ENCODE results near the gene EVI5L.

Gene EVI5L

GRCh38 chr19:7874897-7875273, 44.9 kb downstream of the EVI5L start:
- H3K4me1 ChIP-seq (ENCODE audit: control insufficient read depth, insufficient read depth, low read length): peaks cover 20% of the 10 kb centered on the region
- no peak overlapping the region for H3K27ac ChIP-seq (ENCODE audit: low read length)
- peaks cover 18 to 28% of the 10 kb centered on the region in 2 donors for H3K27me3 ChIP-seq (ENCODE audit: control insufficient read depth in 1 of 2, insufficient read depth in 2 of 2, low read length in 2 of 2)
- H3K9ac ChIP-seq (ENCODE audit: low read length in 2 of 2): no peak overlapping the region
- H3K4me3 ChIP-seq (ENCODE audit: low read length in 2 of 2): no peak overlapping the region
- H3K9me3 ChIP-seq (ENCODE audit: control insufficient read depth in 2 of 2, low read length in 2 of 2): no peaks in the 10 kb centered on the region
- H3K36me3 ChIP-seq (ENCODE audit: control insufficient read depth in 2 of 2, insufficient read depth in 2 of 2, low read length in 2 of 2): no peaks in the 10 kb centered on the region

DNA sequence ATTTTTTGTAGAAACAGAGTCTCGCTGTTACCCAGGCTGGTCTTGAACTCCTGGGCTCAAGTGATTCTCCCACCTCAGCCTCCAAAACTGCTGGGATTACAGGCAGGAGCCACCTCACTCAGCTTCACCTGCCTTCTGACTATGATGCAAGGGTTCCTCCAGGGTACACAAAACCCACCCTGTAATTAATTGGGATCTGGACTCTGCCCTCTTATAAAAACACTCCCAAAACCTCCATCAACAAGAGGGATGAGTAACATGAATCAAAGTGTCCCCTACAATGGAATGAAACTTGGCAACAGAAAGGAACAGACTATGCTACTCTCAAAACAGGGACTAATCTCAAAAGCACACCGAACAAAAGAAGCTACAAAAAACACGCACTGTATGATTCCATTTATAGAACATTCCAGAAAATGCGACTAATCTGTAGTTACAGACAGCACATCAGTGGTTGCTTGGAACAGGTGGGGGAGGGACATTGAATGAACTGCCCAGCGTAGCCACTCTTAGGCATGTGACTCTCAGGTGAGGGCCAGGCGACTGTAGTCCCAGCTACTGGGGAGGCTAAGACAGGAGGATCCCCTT, 47.3 kb downstream of the EVI5L start:
- no peak overlapping the region for H3K27ac ChIP-seq (ENCODE audit: low read length)
- H3K4me1 ChIP-seq (ENCODE audit: control insufficient read depth, insufficient read depth, low read length): peaks cover 8% of the 10 kb centered on the region
- no peaks in the 10 kb centered on the region for H3K36me3 ChIP-seq (ENCODE audit: control insufficient read depth in 2 of 2, insufficient read depth in 2 of 2, low read length in 2 of 2)
- H3K27me3 ChIP-seq (ENCODE audit: control insufficient read depth in 1 of 2, insufficient read depth in 2 of 2, low read length in 2 of 2): peaks cover 18 to 25% of the 10 kb centered on the region in 2 donors
- no peak overlapping the region for H3K4me3 ChIP-seq (ENCODE audit: low read length in 2 of 2)
- no peak overlapping the region for H3K9ac ChIP-seq (ENCODE audit: low read length in 2 of 2)
- peaks cover 0 to 3% of the 10 kb centered on the region in 2 donors for H3K9me3 ChIP-seq (ENCODE audit: control insufficient read depth in 2 of 2, low read length in 2 of 2)

- H3K9me3 ChIP-seq (ENCODE audit: control insufficient read depth in 2 of 2, low read length in 2 of 2): peaks cover 0 to 3% of the 10 kb centered on the region in 2 donors
- peaks cover 7 to 8% of the 10 kb centered on the region in 2 donors for H3K27me3 ChIP-seq (ENCODE audit: control insufficient read depth in 1 of 2, insufficient read depth in 2 of 2, low read length in 2 of 2)
- no peaks in the 10 kb centered on the region for H3K4me1 ChIP-seq (ENCODE audit: control insufficient read depth, insufficient read depth, low read length)
- no peak overlapping the region for H3K27ac ChIP-seq (ENCODE audit: low read length)
- H3K36me3 ChIP-seq (ENCODE audit: control insufficient read depth in 2 of 2, insufficient read depth in 2 of 2, low read length in 2 of 2): no peaks in the 10 kb centered on the region
- H3K4me3 ChIP-seq (ENCODE audit: low read length in 2 of 2): no peak overlapping the region
- H3K9ac ChIP-seq (ENCODE audit: low read length in 2 of 2): no peak overlapping the region
Observed at GRCh38 chr19:7879111-7879807, 49.2 kb downstream of the EVI5L start.

- Histone ChIP-seq H3K36me3 (ENCODE audit: control insufficient read depth in 2 of 2, insufficient read depth in 2 of 2, low read length in 2 of 2) (no peaks in the 10 kb centered on the region), H3K4me1 (ENCODE audit: control insufficient read depth, insufficient read depth, low read length) (no peaks in the 10 kb centered on the region), H3K4me3 (ENCODE audit: low read length in 2 of 2) (no peak overlapping the region), H3K9ac (ENCODE audit: low read length in 2 of 2) (no peak overlapping the region), H3K27me3 (ENCODE audit: control insufficient read depth in 1 of 2, insufficient read depth in 2 of 2, low read length in 2 of 2) (peaks cover 3% of the 10 kb centered on the region in 2 donors), H3K9me3 (ENCODE audit: control insufficient read depth in 2 of 2, low read length in 2 of 2) (peaks cover 0 to 3% of the 10 kb centered on the region in 2 donors), H3K27ac (ENCODE audit: low read length) (no peak overlapping the region)
Observed at GRCh38 chr19:7879836-7880235, 49.8 kb downstream of the EVI5L start.

DNA sequence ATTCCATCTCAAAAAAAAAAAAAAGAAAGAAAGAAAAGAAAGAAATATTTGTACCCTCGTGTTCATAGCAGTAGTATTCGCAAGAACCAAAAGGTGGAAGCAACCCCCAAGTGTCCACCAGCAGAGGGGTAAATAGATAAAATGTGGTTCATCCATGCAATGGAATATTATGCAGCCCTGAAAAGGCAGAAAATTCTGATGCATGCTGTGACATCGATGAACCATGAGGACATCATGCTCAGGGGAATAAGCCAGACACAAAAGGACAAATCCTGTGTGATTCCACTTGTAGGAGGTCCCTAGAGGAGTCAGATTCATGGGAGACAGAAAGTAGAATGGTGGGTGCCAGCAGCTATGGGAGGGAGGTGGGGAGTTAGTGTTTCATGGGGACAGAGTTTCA, 51.9 kb downstream of the EVI5L start:
- Histone ChIP-seq H3K4me1 (ENCODE audit: control insufficient read depth, insufficient read depth, low read length) (no peaks in the 10 kb centered on the region), H3K27ac (ENCODE audit: low read length) (no peak overlapping the region), H3K9ac (ENCODE audit: low read length in 2 of 2) (no peak overlapping the region), H3K36me3 (ENCODE audit: control insufficient read depth in 2 of 2, insufficient read depth in 2 of 2, low read length in 2 of 2) (no peaks in the 10 kb centered on the region), H3K27me3 (ENCODE audit: control insufficient read depth in 1 of 2, insufficient read depth in 2 of 2, low read length in 2 of 2) (no peaks in the 10 kb centered on the region), H3K9me3 (ENCODE audit: control insufficient read depth in 2 of 2, low read length in 2 of 2) (peaks cover 0 to 3% of the 10 kb centered on the region in 2 donors), H3K4me3 (ENCODE audit: low read length in 2 of 2) (no peak overlapping the region)

- Histone ChIP-seq H3K36me3 (ENCODE audit: control insufficient read depth in 2 of 2, insufficient read depth in 2 of 2, low read length in 2 of 2) (no peaks in the 10 kb centered on the region), H3K27me3 (ENCODE audit: control insufficient read depth in 1 of 2, insufficient read depth in 2 of 2, low read length in 2 of 2) (peaks cover 4 to 5% of the 10 kb centered on the region in 2 donors), H3K9ac (ENCODE audit: low read length in 2 of 2) (no peak overlapping the region), H3K4me3 (ENCODE audit: low read length in 2 of 2) (no peak overlapping the region), H3K27ac (ENCODE audit: low read length) (no peak overlapping the region), H3K4me1 (ENCODE audit: control insufficient read depth, insufficient read depth, low read length) (no peaks in the 10 kb centered on the region), H3K9me3 (ENCODE audit: control insufficient read depth in 2 of 2, low read length in 2 of 2) (peaks cover 0 to 3% of the 10 kb centered on the region in 2 donors)
Observed at GRCh38 chr19:7883105-7883504, 53.1 kb downstream of the EVI5L start.

- no peak overlapping the region for H3K9ac ChIP-seq (ENCODE audit: low read length in 2 of 2)
- no peak overlapping the region for H3K4me3 ChIP-seq (ENCODE audit: low read length in 2 of 2)
- peaks cover 0 to 3% of the 10 kb centered on the region in 2 donors for H3K9me3 ChIP-seq (ENCODE audit: control insufficient read depth in 2 of 2, low read length in 2 of 2)
- no peak overlapping the region for H3K27ac ChIP-seq (ENCODE audit: low read length)
- peaks cover 9 to 13% of the 10 kb centered on the region in 2 donors for H3K27me3 ChIP-seq (ENCODE audit: control insufficient read depth in 1 of 2, insufficient read depth in 2 of 2, low read length in 2 of 2)
- H3K36me3 ChIP-seq (ENCODE audit: control insufficient read depth in 2 of 2, insufficient read depth in 2 of 2, low read length in 2 of 2): no peaks in the 10 kb centered on the region
- no peaks in the 10 kb centered on the region for H3K4me1 ChIP-seq (ENCODE audit: control insufficient read depth, insufficient read depth, low read length)
Observed at GRCh38 chr19:7883796-7884570, 54.0 kb downstream of the EVI5L start.

GRCh38 chr19:7885818-7886217, 55.8 kb downstream of the EVI5L start:
- H3K4me3 ChIP-seq (ENCODE audit: low read length in 2 of 2): no peak overlapping the region
- H3K27me3 ChIP-seq (ENCODE audit: control insufficient read depth in 1 of 2, insufficient read depth in 2 of 2, low read length in 2 of 2): peaks cover 10 to 13% of the 10 kb centered on the region in 2 donors
- H3K9me3 ChIP-seq (ENCODE audit: control insufficient read depth in 2 of 2, low read length in 2 of 2): peaks cover 0 to 3% of the 10 kb centered on the region in 2 donors
- no peak overlapping the region for H3K9ac ChIP-seq (ENCODE audit: low read length in 2 of 2)
- no peak overlapping the region for H3K27ac ChIP-seq (ENCODE audit: low read length)
- H3K36me3 ChIP-seq (ENCODE audit: control insufficient read depth in 2 of 2, insufficient read depth in 2 of 2, low read length in 2 of 2): no peaks in the 10 kb centered on the region
- no peaks in the 10 kb centered on the region for H3K4me1 ChIP-seq (ENCODE audit: control insufficient read depth, insufficient read depth, low read length)

DNA sequence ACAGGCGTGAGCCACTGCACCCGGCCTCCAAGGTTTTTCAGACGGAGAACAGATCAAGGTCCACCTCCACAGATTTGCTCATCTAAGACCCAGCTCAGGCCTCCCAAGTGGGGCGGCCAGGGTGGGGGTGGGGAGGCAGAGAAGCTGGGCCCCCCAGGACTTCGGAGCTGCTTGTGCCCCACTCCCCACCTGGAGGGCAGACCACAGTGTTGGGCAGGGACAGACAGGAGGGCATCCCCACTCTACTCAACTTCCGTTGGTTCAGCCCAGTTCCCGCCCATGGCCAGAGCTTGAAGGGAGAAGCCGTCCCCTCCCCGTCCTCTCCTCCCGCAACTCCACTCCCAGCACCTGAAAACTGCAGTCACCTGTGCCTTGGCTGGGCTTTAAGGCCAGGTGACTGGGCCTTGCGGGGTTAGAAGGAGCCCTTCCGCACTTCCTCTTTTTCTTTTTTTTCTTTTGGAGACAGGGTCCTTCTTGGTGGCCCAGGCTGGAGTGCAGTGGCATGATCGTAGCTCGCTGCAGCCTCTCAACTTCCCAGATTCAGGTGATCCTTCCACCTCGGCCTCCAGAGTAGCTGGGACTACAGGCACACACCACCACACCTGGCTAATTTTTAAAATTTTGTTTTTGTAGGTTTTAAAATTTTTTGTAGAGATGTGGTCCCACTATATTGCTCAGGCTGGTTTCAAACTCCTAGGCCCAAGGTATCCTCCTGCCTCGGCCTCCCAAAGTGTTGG, 57.6 kb downstream of the EVI5L start:
- Histone ChIP-seq H3K4me1 (ENCODE audit: control insufficient read depth, insufficient read depth, low read length) (no peaks in the 10 kb centered on the region), H3K27ac (ENCODE audit: low read length) (no peak overlapping the region), H3K4me3 (ENCODE audit: low read length in 2 of 2) (no peak overlapping the region), H3K9ac (ENCODE audit: low read length in 2 of 2) (no peak overlapping the region), H3K9me3 (ENCODE audit: control insufficient read depth in 2 of 2, low read length in 2 of 2) (no peaks in the 10 kb centered on the region), H3K27me3 (ENCODE audit: control insufficient read depth in 1 of 2, insufficient read depth in 2 of 2, low read length in 2 of 2) (peaks cover 10 to 13% of the 10 kb centered on the region in 2 donors), H3K36me3 (ENCODE audit: control insufficient read depth in 2 of 2, insufficient read depth in 2 of 2, low read length in 2 of 2) (no peaks in the 10 kb centered on the region)

DNA sequence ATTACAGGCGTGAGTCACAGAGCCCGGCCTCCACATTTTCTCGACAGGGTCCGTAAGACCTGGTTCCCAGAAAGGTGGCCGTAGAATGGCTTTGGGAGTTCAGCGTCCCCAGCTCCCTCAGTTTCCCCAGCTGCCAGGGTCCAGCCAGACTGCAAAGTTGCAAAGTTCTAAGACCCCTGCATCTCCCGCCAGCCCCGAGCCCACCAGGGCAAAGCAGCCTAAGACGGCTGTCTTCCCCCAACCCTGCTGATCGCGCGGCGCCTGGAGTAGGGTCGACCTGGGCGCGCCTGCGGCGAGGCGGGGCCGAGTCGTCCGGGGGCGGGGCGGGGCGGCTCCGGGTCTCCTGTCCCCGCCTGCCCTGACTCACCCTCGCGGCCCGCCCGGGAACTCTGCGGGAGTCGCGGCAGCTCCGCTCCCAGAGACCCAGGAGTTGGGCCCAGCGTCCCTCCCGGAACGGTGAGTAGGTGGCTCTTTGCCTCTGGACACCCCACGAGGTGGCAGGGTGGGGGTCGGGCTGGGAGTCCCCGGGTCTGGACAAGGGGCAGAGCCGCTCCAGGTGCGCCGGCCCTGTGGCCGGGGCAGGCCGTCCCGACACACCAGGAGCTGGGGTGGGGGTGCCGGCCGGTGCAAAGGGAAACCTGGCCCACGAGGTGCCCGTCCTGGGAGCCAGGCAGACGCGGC, 58.3 kb downstream of the EVI5L start, which contains the start of gene LRRC8E:
Gene LRRC8E (plus strand): TSS at position 366 of the 681 bp plus-strand sequence. CDS start 7,094 bp downstream, outside the sequence.
- no peak within 1 kb of the TSS for H3K4me3 ChIP-seq (ENCODE audit: low read length in 2 of 2)
- no peak within 1 kb of the TSS for H3K27ac ChIP-seq (ENCODE audit: low read length)
- no peaks in the 10 kb centered on the region for H3K9me3 ChIP-seq (ENCODE audit: control insufficient read depth in 2 of 2, low read length in 2 of 2)
- peaks cover 10 to 13% of the 10 kb centered on the region in 2 donors for H3K27me3 ChIP-seq (ENCODE audit: control insufficient read depth in 1 of 2, insufficient read depth in 2 of 2, low read length in 2 of 2)
- H3K9ac ChIP-seq (ENCODE audit: low read length in 2 of 2): no peak within 1 kb of the TSS
- no peaks in the 10 kb centered on the region for H3K36me3 ChIP-seq (ENCODE audit: control insufficient read depth in 2 of 2, insufficient read depth in 2 of 2, low read length in 2 of 2)
- H3K4me1 ChIP-seq (ENCODE audit: control insufficient read depth, insufficient read depth, low read length): no peaks in the 10 kb centered on the region
